ENCODE results near the gene UST. TPM values are rescaled to one million over a fixed set of nuclear protein-coding genes. Genes with fewer than 3 reads are reported as not detected.

The UST gene
- total RNA-seq, 6 experiments from 2014 or later, result 0.44 to 1.9 (median 0.91) TPM

GRCh38 chr6:149027484-149027883, 280.7 kb downstream of the UST start:
- TF ChIP-seq CTCF (IDR thresholded peaks at IDR 0.05) (no peak), POLR2A (IDR thresholded peaks at IDR 0.05) (no peak)
- 83% methylated on average over 1 of the region's 1 CpG for WGBS (ENCODE audit: insufficient coverage, low coverage, low lambda C conversion rate, missing lambda C conversion rate)

GRCh38 chr6:149028767-149029405, 282.1 kb downstream of the UST start:
- WGBS (ENCODE audit: insufficient coverage, low coverage, low lambda C conversion rate, missing lambda C conversion rate), result 4% methylated on average over 6 of the region's 6 CpGs
- TF ChIP-seq CTCF (IDR thresholded peaks at IDR 0.05) (peak; percentile 67 to 89 (median 74)), POLR2A (IDR thresholded peaks at IDR 0.05) (no peak)
- H3K36me3 ChIP-seq, result no peaks in the 10 kb centered on the region
- H3K4me1 ChIP-seq, result peaks cover 0 to 16% (median 8%) of the 10 kb centered on the region in 4 donors
- no peak overlapping the region for H3K27ac ChIP-seq
- H3K4me3 ChIP-seq, result no peak overlapping the region
- no peaks in the 10 kb centered on the region for H3K27me3 ChIP-seq
- no peaks in the 10 kb centered on the region for H3K9me3 ChIP-seq
- ATAC-seq, result peak; percentile 74 to 90 (median 83)
- DNase-seq, result peak in 1 of 3 donors; percentile 76
- intact Hi-C loops (cut with DNase I), result loop anchor here in 1 of 2 donors (5.0 to 10.0 kb wide), 2 partner anchors 406 to 488 kb away; no protein-coding TSS in a partner anchor

More at GRCh38 chr6:149027484-149027883, 280.7 kb downstream of the UST start:
- no peak overlapping the region for H3K4me3 ChIP-seq
- peaks cover 0 to 4% (median 1%) of the 10 kb centered on the region in 4 donors for H3K4me1 ChIP-seq
- no peaks in the 10 kb centered on the region for H3K27me3 ChIP-seq
- H3K27ac ChIP-seq, result no peak overlapping the region
- intact Hi-C loops (cut with DNase I), result loop anchor here in 1 of 2 donors (5.0 to 10.0 kb wide), 2 partner anchors 407 to 490 kb away; no protein-coding TSS in a partner anchor
- DNase-seq (no peak), ATAC-seq (no peak)
- no peaks in the 10 kb centered on the region for H3K9me3 ChIP-seq
- H3K36me3 ChIP-seq, result no peaks in the 10 kb centered on the region

- ATAC-seq (no peak), DNase-seq (no peak)
- peaks cover 0 to 16% (median 8%) of the 10 kb centered on the region in 4 donors for H3K4me1 ChIP-seq
- no peak overlapping the region for H3K4me3 ChIP-seq
- TF ChIP-seq CTCF (IDR thresholded peaks at IDR 0.05) (no peak), POLR2A (IDR thresholded peaks at IDR 0.05) (no peak)
- H3K27ac ChIP-seq, result no peak overlapping the region
- no peaks in the 10 kb centered on the region for H3K27me3 ChIP-seq
- 53% methylated on average over 4 of the region's 4 CpGs for WGBS (ENCODE audit: insufficient coverage, low coverage, low lambda C conversion rate, missing lambda C conversion rate)
- H3K9me3 ChIP-seq, result no peaks in the 10 kb centered on the region
- intact Hi-C loops (cut with DNase I), result no loop called here
- H3K36me3 ChIP-seq, result no peaks in the 10 kb centered on the region
Measured at GRCh38 chr6:149031201-149031858, 284.5 kb downstream of the UST start.

GRCh38 chr6:149031859-149032598, 285.2 kb downstream of the UST start:
- WGBS (ENCODE audit: insufficient coverage, low coverage, low lambda C conversion rate, missing lambda C conversion rate), result 80% methylated on average over 8 of the region's 18 CpGs
- Histone ChIP-seq H3K27me3 (no peaks in the 10 kb centered on the region), H3K36me3 (no peaks in the 10 kb centered on the region), H3K4me1 (peaks cover 0 to 16% (median 8%) of the 10 kb centered on the region in 4 donors), H3K9me3 (no peaks in the 10 kb centered on the region), H3K27ac (peak overlapping the region; percentile 23 to 41 (median 28)), H3K4me3 (no peak overlapping the region)
- TF ChIP-seq POLR2A (IDR thresholded peaks at IDR 0.05), result no peak
- TF ChIP-seq CTCF (IDR thresholded peaks at IDR 0.05), result no peak
- peak in 1 of 3 donors; percentile 55 for DNase-seq
- ATAC-seq, result peak; percentile 5 to 68 (median 35)
- intact Hi-C loops (cut with DNase I), result no loop called here

Data from right lobe of liver (tissue), 6 donors.